WTC11 (cell line): Measurements from ENCODE around the gene GON7. TPM values are rescaled to one million over a fixed set of nuclear protein-coding genes. Genes with fewer than 3 reads are reported as not detected.

Source experiments
- ATAC-seq: fragments of 200-7000 bp; cut with Tn5 transposase; 2 replicates; pipeline ENCODE4 v1.10.0; 2021; ENCODE audit warnings: mild to moderate bottlenecking, moderate library complexity
- CTCF ChIA-PET: fragments of 300-600 bp; sonication (Branson Sonifier 250); formaldehyde crosslinking; loops from one replicate; lab custom pipeline; 2021; ENCODE audit warnings: antibody characterized with exemption; lab: Charles Lee
- POLR2A ChIA-PET: fragments of 350-600 bp; sonication (Branson Sonifier 250); formaldehyde crosslinking; loops from one replicate; lab custom pipeline; 2021; ENCODE audit warnings: antibody characterized with exemption; lab: Charles Lee
- DNase-seq: peaks from one replicate; pipeline ENCODE4 v3.0.0; 2021; ENCODE audit warnings: low spot score
- H3K27ac Mint-ChIP-seq: 2 replicates; pipeline ENCODE4 v1.8.0; 2021; ENCODE audit warnings: mixed read lengths
- H3K27me3 Mint-ChIP-seq: 2 replicates; pipeline ENCODE4 v1.8.0; 2021; ENCODE audit warnings: low read depth, mild to moderate bottlenecking, moderate library complexity, mixed read lengths
- H3K36me3 Mint-ChIP-seq: 2 replicates; pipeline ENCODE4 v1.8.0; 2021; ENCODE audit warnings: mixed read lengths
- H3K4me1 Mint-ChIP-seq: 2 replicates; pipeline ENCODE4 v1.8.0; 2022; ENCODE audit warnings: mixed read lengths
- H3K4me3 Mint-ChIP-seq: 2 replicates; pipeline ENCODE4 v1.8.0; 2021; ENCODE audit warnings: mild to moderate bottlenecking, moderate library complexity, mixed read lengths
- H3K9me3 Mint-ChIP-seq: 2 replicates; pipeline ENCODE4 v1.8.0; 2021; ENCODE audit warnings: mixed read lengths
- ATF1 ChIP-seq: sonication (generic); formaldehyde crosslinking; IDR thresholded peaks from 2 replicates; pipeline ENCODE4 v1.8.1; 2023; ENCODE audit warnings: mild to moderate bottlenecking, moderate library complexity, missing genetic modification reagents
- CREM ChIP-seq: sonication (generic); formaldehyde crosslinking; IDR thresholded peaks from 2 replicates; pipeline ENCODE4 v1.8.1; 2022; ENCODE audit warnings: mild to moderate bottlenecking, missing genetic modification reagents, moderate library complexity
- ETV6 ChIP-seq: sonication (generic); formaldehyde crosslinking; IDR thresholded peaks from 2 replicates; pipeline ENCODE4 v1.8.1; 2022; ENCODE audit warnings: mild to moderate bottlenecking, missing genetic modification reagents
- FOXP4 ChIP-seq: sonication (generic); formaldehyde crosslinking; IDR thresholded peaks from 2 replicates; pipeline ENCODE4 v1.8.0; 2022; ENCODE audit warnings: mild to moderate bottlenecking, missing genetic modification reagents
- JUN ChIP-seq: sonication (generic); formaldehyde crosslinking; IDR thresholded peaks from 2 replicates; pipeline ENCODE4 v1.8.0; 2023; ENCODE audit warnings: mild to moderate bottlenecking, missing genetic modification reagents
- KAT7 ChIP-seq: sonication (generic); formaldehyde crosslinking; IDR thresholded peaks from 2 replicates; pipeline ENCODE4 v1.8.1; 2023; ENCODE audit warnings: missing genetic modification reagents, mild to moderate bottlenecking, borderline replicate concordance
- RELA ChIP-seq: sonication (generic); formaldehyde crosslinking; IDR thresholded peaks from 2 replicates; pipeline ENCODE4 v1.8.1; 2022; ENCODE audit warnings: missing genetic modification reagents, mild to moderate bottlenecking, borderline replicate concordance
- SOX15 ChIP-seq: fragments of 250-450 bp; sonication (Bioruptor Pico); IDR thresholded peaks from 2 replicates; pipeline ENCODE4 v1.9.0; 2021; ENCODE audit warnings: mild to moderate bottlenecking
- TEAD4 ChIP-seq: sonication (generic); formaldehyde crosslinking; IDR thresholded peaks from 2 replicates; pipeline ENCODE4 v1.8.0; 2022; ENCODE audit warnings: mild to moderate bottlenecking, missing genetic modification reagents
- USF2 ChIP-seq: sonication (generic); formaldehyde crosslinking; IDR thresholded peaks from 2 replicates; pipeline ENCODE4 v1.8.1; 2023; ENCODE audit warnings: mild to moderate bottlenecking, missing genetic modification reagents, moderate library complexity
- ZBTB21 ChIP-seq: sonication (generic); formaldehyde crosslinking; IDR thresholded peaks from 2 replicates; pipeline ENCODE4 v1.8.1; 2023; ENCODE audit warnings: mild to moderate bottlenecking, missing genetic modification reagents, borderline replicate concordance
- ZNF232 ChIP-seq: sonication (generic); formaldehyde crosslinking; IDR thresholded peaks from 2 replicates; pipeline ENCODE4 v1.8.0; 2022; ENCODE audit warnings: mild to moderate bottlenecking, missing genetic modification reagents
- ZNF263 ChIP-seq: sonication (generic); formaldehyde crosslinking; IDR thresholded peaks from 2 replicates; pipeline ENCODE4 v1.8.1; 2022; ENCODE audit warnings: low read depth, mild to moderate bottlenecking, moderate library complexity, missing genetic modification reagents
- ZNF317 ChIP-seq: sonication (generic); formaldehyde crosslinking; IDR thresholded peaks from 2 replicates; pipeline ENCODE4 v1.8.1; 2023; ENCODE audit warnings: low read depth, mild to moderate bottlenecking, moderate library complexity, missing genetic modification reagents, borderline replicate concordance
- total RNA-seq: library from RNA; stranded (reverse); gene quantifications from 3 replicates; pipeline ENCODE4 v1.2.3, GENCODE V29; 2021
- TF ChIP-seq, protein P1 (sequence below): sonication (generic); formaldehyde crosslinking; IDR thresholded peaks from 2 replicates; pipeline ENCODE4 v1.8.0; 2023; ENCODE audit warnings: missing genetic modification reagents, mild to moderate bottlenecking, borderline replicate concordance
- TF ChIP-seq, protein P2 (sequence below): sonication (generic); formaldehyde crosslinking; IDR thresholded peaks from 2 replicates; pipeline ENCODE4 v1.8.0; 2023; ENCODE audit warnings: mild to moderate bottlenecking, missing genetic modification reagents
- TF ChIP-seq, protein P3 (sequence below): sonication (generic); formaldehyde crosslinking; IDR thresholded peaks from 2 replicates; pipeline ENCODE4 v1.8.1; 2022; ENCODE audit warnings: low read depth, mild to moderate bottlenecking, moderate library complexity, missing genetic modification reagents, borderline replicate concordance
- TF ChIP-seq, protein P4 (sequence below): sonication (generic); formaldehyde crosslinking; IDR thresholded peaks from 2 replicates; pipeline ENCODE4 v1.8.0; 2022; ENCODE audit warnings: mild to moderate bottlenecking, missing genetic modification reagents
- TF ChIP-seq, protein P5 (sequence below): sonication (generic); formaldehyde crosslinking; IDR thresholded peaks from 2 replicates; pipeline ENCODE4 v1.8.0; 2022; ENCODE audit warnings: mild to moderate bottlenecking, missing genetic modification reagents

GON7 gene
- total RNA-seq, 1 experiment from 2014 or later: 7.4 TPM

DNA sequence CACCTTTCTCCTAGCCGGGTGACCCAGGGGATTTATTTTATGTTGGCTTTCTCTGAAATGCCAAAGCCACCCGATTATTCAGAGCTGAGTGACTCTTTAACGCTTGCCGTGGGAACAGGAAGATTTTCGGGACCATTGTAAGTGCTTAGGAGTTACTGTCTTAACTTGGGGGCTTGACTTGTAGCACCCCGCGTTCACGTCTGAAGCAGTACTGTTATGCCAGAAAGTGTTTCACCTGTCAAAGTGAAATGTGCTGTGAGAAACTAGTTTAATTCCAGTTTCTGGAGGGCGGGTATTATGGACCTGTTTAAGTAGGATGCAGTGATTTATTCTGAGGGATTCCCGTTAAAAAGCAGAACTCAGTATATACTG is 21.5 kb downstream of the GON7 start (continued):
- TF ChIP-seq, protein P1, sequence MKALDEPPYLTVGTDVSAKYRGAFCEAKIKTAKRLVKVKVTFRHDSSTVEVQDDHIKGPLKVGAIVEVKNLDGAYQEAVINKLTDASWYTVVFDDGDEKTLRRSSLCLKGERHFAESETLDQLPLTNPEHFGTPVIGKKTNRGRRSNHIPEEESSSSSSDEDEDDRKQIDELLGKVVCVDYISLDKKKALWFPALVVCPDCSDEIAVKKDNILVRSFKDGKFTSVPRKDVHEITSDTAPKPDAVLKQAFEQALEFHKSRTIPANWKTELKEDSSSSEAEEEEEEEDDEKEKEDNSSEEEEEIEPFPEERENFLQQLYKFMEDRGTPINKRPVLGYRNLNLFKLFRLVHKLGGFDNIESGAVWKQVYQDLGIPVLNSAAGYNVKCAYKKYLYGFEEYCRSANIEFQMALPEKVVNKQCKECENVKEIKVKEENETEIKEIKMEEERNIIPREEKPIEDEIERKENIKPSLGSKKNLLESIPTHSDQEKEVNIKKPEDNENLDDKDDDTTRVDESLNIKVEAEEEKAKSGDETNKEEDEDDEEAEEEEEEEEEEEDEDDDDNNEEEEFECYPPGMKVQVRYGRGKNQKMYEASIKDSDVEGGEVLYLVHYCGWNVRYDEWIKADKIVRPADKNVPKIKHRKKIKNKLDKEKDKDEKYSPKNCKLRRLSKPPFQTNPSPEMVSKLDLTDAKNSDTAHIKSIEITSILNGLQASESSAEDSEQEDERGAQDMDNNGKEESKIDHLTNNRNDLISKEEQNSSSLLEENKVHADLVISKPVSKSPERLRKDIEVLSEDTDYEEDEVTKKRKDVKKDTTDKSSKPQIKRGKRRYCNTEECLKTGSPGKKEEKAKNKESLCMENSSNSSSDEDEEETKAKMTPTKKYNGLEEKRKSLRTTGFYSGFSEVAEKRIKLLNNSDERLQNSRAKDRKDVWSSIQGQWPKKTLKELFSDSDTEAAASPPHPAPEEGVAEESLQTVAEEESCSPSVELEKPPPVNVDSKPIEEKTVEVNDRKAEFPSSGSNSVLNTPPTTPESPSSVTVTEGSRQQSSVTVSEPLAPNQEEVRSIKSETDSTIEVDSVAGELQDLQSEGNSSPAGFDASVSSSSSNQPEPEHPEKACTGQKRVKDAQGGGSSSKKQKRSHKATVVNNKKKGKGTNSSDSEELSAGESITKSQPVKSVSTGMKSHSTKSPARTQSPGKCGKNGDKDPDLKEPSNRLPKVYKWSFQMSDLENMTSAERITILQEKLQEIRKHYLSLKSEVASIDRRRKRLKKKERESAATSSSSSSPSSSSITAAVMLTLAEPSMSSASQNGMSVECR (CRISPR knock-in tag): no peak
- TF ChIP-seq JUN (no peak), ZNF317 (CRISPR knock-in tag) (no peak), FOXP4 (CRISPR knock-in tag) (no peak)
- TF ChIP-seq, protein P2, sequence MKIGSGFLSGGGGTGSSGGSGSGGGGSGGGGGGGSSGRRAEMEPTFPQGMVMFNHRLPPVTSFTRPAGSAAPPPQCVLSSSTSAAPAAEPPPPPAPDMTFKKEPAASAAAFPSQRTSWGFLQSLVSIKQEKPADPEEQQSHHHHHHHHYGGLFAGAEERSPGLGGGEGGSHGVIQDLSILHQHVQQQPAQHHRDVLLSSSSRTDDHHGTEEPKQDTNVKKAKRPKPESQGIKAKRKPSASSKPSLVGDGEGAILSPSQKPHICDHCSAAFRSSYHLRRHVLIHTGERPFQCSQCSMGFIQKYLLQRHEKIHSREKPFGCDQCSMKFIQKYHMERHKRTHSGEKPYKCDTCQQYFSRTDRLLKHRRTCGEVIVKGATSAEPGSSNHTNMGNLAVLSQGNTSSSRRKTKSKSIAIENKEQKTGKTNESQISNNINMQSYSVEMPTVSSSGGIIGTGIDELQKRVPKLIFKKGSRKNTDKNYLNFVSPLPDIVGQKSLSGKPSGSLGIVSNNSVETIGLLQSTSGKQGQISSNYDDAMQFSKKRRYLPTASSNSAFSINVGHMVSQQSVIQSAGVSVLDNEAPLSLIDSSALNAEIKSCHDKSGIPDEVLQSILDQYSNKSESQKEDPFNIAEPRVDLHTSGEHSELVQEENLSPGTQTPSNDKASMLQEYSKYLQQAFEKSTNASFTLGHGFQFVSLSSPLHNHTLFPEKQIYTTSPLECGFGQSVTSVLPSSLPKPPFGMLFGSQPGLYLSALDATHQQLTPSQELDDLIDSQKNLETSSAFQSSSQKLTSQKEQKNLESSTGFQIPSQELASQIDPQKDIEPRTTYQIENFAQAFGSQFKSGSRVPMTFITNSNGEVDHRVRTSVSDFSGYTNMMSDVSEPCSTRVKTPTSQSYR: no peak
- TF ChIP-seq, protein P3, sequence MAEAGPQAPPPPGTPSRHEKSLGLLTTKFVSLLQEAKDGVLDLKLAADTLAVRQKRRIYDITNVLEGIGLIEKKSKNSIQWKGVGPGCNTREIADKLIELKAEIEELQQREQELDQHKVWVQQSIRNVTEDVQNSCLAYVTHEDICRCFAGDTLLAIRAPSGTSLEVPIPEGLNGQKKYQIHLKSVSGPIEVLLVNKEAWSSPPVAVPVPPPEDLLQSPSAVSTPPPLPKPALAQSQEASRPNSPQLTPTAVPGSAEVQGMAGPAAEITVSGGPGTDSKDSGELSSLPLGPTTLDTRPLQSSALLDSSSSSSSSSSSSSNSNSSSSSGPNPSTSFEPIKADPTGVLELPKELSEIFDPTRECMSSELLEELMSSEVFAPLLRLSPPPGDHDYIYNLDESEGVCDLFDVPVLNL (CRISPR knock-in tag): no peak
- TF ChIP-seq, all 79 proteins: peak for 0

DNA sequence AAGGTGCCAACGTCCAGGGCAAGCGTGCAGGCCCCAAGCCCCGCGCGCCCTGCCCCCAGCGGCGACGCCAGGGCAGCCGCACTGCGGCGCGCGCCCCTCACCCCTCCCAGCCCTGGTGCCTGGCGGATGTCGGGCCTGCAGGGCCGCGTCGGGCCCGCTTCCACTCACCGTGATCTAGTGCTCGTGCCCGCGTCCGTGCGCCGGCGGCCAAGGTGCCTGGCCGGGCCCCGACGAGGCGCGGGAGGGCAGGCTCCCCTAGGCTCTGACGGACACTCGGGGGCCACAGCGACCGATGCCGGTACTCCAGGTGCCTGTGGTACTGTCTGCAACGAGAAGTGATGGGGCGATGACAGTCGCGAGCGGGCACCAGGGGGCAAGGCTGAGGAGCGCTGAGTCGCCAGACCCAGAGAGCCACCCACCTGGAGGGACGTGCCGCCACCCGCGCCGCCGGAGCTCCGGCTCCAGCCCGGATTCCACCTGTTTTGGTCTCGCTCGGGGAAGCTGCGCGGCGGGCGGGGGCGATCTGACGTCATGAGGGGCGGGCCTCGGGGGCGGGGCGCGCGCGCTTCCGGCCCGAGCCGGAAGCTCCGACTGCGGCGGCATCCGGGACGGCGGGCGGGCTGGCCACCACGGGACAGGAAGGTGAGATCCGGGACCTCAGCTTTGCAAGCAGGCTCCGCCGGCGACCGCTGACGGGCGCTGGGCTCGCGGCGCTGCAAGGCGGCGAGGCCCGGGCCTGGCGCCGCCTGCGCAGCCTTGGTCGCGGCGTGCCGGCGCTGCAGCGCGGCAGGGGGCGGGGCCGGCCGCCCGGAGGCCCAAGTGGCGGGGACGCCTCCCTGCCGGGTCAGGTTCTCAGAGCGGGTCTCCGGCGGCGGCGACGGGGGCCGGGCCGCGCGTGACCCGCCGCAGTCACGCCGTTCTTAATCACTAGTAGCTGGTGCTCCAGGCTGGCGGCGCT is 22.2 kb downstream of the GON7 start, which contains the start of the genes LYSET and MOAP1:
Gene LYSET, plus strand, starts transcription at position 927 of the 958 bp plus-strand sequence. CDS start 89 bp downstream, outside the sequence.
Gene MOAP1, minus strand, starts transcription at position 507 of the 958 bp plus-strand sequence. CDS start 655 bp downstream, outside the sequence.
- Mint-ChIP-seq H3K27ac (peak within 1 kb of the TSS; percentile 98), H3K4me3 (peak within 1 kb of the TSS; percentile 96), H3K27me3 (no peaks in the 10 kb centered on the region), H3K36me3 (peaks cover 10% of the 10 kb centered on the region; the same call in 1 of the 2 replicates), H3K9me3 (no peaks in the 10 kb centered on the region), H3K4me1 (peaks cover 18% of the 10 kb centered on the region)
- DNase-seq: peak; percentile 89
- ChIA-PET POLR2A (interaction anchor here (0.5 to 2.7 kb wide), 6 partner anchors 10 to 71 kb away, joined by 3 to 23 read pairs (median 4); partner anchors contain the start of genes GON7 and UBR7), CTCF (interaction anchor here (0.6 to 3.1 kb wide), 24 partner anchors 8 to 706 kb away, joined by 3 to 34 read pairs (median 4); partner anchors contain the start of genes GON7, ITPK1 and UBR7)
- ATAC-seq: peak; percentile 88
- TF ChIP-seq RELA (CRISPR knock-in tag): peak; percentile 77; the same call in 1 of the 2 replicates
- TF ChIP-seq USF2 (CRISPR knock-in tag): peak; percentile 46
- TF ChIP-seq, protein P4, sequence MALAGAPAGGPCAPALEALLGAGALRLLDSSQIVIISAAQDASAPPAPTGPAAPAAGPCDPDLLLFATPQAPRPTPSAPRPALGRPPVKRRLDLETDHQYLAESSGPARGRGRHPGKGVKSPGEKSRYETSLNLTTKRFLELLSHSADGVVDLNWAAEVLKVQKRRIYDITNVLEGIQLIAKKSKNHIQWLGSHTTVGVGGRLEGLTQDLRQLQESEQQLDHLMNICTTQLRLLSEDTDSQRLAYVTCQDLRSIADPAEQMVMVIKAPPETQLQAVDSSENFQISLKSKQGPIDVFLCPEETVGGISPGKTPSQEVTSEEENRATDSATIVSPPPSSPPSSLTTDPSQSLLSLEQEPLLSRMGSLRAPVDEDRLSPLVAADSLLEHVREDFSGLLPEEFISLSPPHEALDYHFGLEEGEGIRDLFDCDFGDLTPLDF (CRISPR knock-in tag): peak; percentile 62; the same call in 1 of the 2 replicates
- TF ChIP-seq, protein P5, sequence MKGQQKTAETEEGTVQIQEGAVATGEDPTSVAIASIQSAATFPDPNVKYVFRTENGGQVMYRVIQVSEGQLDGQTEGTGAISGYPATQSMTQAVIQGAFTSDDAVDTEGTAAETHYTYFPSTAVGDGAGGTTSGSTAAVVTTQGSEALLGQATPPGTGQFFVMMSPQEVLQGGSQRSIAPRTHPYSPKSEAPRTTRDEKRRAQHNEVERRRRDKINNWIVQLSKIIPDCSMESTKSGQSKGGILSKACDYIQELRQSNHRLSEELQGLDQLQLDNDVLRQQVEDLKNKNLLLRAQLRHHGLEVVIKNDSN (CRISPR knock-in tag): peak; percentile 54; the same call in 1 of the 2 replicates
- TF ChIP-seq CREM: peak; percentile 23; the same call in 1 of the 2 replicates
- peak; percentile 35; the same call in 1 of the 2 replicates for TF ChIP-seq KAT7 (CRISPR knock-in tag)
- TF ChIP-seq ATF1: peak; percentile 45; the same call in 1 of the 2 replicates
- TF ChIP-seq ZBTB21: 0 out of 2 replicates have a peak, but pooled peaks have one; percentile 83
- no peak for TF ChIP-seq SOX15
- TF ChIP-seq ZNF263 (CRISPR knock-in tag): no peak; the same call in 1 of the 2 replicates
- peak; percentile 69; the same call in 1 of the 2 replicates for TF ChIP-seq TEAD4 (CRISPR knock-in tag)
- TF ChIP-seq ZNF232: peak; percentile 74; the same call in 1 of the 2 replicates
- TF ChIP-seq ETV6: peak; percentile 82
